ENCODE results near the gene SRSF2. TPM values are rescaled to one million over a fixed set of nuclear protein-coding genes. Genes with fewer than 3 reads are reported as not detected.

SRSF2 gene
- 108 and 187 TPM in 2 replicates for total RNA-seq

GRCh38 chr17:76737082-76737675, at the start of gene SRSF2:
Gene SRSF2 (minus strand): TSS chr17:76737331. CDS start chr17:76737160, 171 bp downstream.

GRCh38 chr17:76737676-76738467, 741 bp upstream of the SRSF2 start, which contains the start of gene MFSD11:
Gene MFSD11 (plus strand): TSS chr17:76738119. CDS start chr17:76738353, 234 bp downstream.

GRCh38 chr17:76726776-76727718, 10.1 kb downstream of the SRSF2 start, which contains the start of gene METTL23:
Gene METTL23 (plus strand): TSS chr17:76726839. CDS start chr17:76729711, 2,872 bp downstream.

GRCh38 chr17:76726231-76726775, 10.8 kb downstream of the SRSF2 start, which contains the start of gene JMJD6:
Gene JMJD6 (minus strand): TSS chr17:76726606. CDS start chr17:76726475, 131 bp downstream.

GRCh38 chr17:76710863-76711611, 26.1 kb downstream of the SRSF2 start, which contains the start of gene MXRA7:
Gene MXRA7 (minus strand): TSS chr17:76710965. CDS start chr17:76710946, 19 bp downstream.

Other genes starting within 250 kb of the SRSF2 start
- gene RHBDF2, start 235.9 kb downstream of the SRSF2 start, total RNA-seq, result 4.9 and 5.4 TPM in 2 replicates
- 9.5 and 18.1 TPM in 2 replicates for gene CYGB, start 199.6 kb downstream of the SRSF2 start, total RNA-seq
- gene PRCD, start 197.3 kb downstream of the SRSF2 start, total RNA-seq, result 2.4 and 5.2 TPM in 2 replicates
- 0.89 and 1.4 TPM in 2 replicates for gene ST6GALNAC2, start 151.5 kb downstream of the SRSF2 start, total RNA-seq
- gene ST6GALNAC1, start 93.6 kb downstream of the SRSF2 start, total RNA-seq, result not detected in 2 replicates
- 137 and 200 TPM in 2 replicates for gene MXRA7, start 26.4 kb downstream of the SRSF2 start, total RNA-seq
- gene JMJD6, start 10.7 kb downstream of the SRSF2 start, total RNA-seq, result 21.5 and 22.6 TPM in 2 replicates
- gene METTL23, start 10.5 kb downstream of the SRSF2 start, total RNA-seq, result 22.0 and 23.4 TPM in 2 replicates
- gene MFSD11, start 788 bp upstream of the SRSF2 start, total RNA-seq, result 24.2 and 27.7 TPM in 2 replicates
- 0.22 and 0.25 TPM in 2 replicates for gene MGAT5B, start 131.1 kb upstream of the SRSF2 start, total RNA-seq

All from uterine smooth muscle cell (primary cell).